ENCODE measurements around the gene FCER1G. TPM values are rescaled to one million over a fixed set of nuclear protein-coding genes. Genes with fewer than 3 reads are reported as not detected.
"Not testable (repeated sequence)": the region's sequence is repeated elsewhere in the genome, so short reads cannot be mapped to it uniquely, and the experiment has no call there.

Gene FCER1G
- total RNA-seq, 2 donors from 2014 or later = 16.8 to 77.8 TPM

DNA sequence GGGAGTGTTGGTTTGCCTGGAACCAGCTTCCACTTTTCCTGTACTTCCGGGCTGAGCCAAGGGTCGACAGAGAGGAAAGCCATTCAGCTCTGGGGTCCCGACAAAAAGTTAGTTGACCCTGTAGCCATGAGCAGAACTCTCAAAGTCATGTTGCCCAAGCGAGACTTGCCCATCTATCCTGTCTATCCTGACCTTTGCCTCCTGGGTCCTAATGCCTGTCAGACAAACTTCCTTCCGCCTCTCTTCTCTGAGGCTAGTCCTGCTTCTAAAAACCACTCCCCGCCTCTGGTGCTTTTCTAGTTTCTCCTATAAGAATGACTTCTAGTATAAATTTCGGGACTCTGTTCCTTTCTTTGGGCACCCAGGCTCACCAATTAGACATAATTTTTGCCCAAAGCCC lies 35.7 kb downstream of the FCER1G start:
- TF ChIP-seq, protein P1, sequence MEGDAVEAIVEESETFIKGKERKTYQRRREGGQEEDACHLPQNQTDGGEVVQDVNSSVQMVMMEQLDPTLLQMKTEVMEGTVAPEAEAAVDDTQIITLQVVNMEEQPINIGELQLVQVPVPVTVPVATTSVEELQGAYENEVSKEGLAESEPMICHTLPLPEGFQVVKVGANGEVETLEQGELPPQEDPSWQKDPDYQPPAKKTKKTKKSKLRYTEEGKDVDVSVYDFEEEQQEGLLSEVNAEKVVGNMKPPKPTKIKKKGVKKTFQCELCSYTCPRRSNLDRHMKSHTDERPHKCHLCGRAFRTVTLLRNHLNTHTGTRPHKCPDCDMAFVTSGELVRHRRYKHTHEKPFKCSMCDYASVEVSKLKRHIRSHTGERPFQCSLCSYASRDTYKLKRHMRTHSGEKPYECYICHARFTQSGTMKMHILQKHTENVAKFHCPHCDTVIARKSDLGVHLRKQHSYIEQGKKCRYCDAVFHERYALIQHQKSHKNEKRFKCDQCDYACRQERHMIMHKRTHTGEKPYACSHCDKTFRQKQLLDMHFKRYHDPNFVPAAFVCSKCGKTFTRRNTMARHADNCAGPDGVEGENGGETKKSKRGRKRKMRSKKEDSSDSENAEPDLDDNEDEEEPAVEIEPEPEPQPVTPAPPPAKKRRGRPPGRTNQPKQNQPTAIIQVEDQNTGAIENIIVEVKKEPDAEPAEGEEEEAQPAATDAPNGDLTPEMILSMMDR (IDR thresholded peaks at IDR 0.05) = no peak
- Histone ChIP-seq H3K36me3 (no peaks in the 10 kb centered on the region), H3K27ac (no peak overlapping the region), H3K27me3 (no peaks in the 10 kb centered on the region), H3K4me3 (no peak overlapping the region), H3K9me3 (no peaks in the 10 kb centered on the region), H3K4me1 (no peaks in the 10 kb centered on the region)
- DNase-seq (ENCODE audit: low spot score) = no peak

DNA sequence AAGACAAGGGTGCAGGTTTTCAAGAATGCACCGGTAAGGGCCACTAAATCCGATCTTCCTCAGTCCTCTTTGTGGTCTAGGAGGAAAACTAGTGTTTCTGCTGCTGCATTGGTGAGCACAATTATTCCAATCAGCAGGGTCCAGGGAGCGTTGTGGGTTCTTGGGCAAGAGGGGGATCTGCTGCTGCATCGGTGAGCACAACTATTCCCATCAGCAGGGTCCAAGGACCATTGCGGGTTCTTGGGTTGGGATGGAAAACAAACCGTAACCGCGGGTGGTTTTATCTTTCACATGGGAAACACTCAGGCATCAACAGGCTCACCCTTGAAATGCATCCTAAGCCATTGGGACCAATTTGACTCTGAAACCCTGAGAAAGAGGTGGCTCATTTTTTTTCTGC lies 36.5 kb downstream of the FCER1G start:
- H3K27ac ChIP-seq = no peak overlapping the region
- no peaks in the 10 kb centered on the region for H3K4me1 ChIP-seq
- peaks cover 0 to 3% of the 10 kb centered on the region in 2 donors for H3K9me3 ChIP-seq
- no peak for DNase-seq (ENCODE audit: low spot score)
- TF ChIP-seq, protein P1 (IDR thresholded peaks at IDR 0.05) = no peak
- no peaks in the 10 kb centered on the region for H3K27me3 ChIP-seq
- no peaks in the 10 kb centered on the region for H3K36me3 ChIP-seq
- H3K4me3 ChIP-seq = no peak overlapping the region

DNA sequence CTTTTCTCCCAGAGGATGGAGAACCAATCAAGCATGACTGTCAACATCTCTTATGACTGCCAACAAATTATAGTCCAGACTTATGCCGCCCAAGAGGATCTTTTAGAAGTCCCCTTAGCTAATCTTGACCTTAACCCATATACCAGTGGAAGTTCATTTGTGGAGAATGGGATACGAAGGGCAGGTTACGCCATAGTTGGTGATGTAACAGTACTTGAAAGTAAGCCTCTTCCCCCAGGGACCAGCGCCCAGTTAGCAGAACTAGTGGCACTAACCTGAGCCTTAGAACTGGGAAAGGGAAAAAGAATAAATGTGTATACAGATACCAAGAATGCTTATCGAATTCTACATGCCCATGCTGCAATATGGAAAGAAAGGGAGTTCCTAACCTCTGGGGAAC lies 40.2 kb downstream of the FCER1G start:
- not testable (repeated sequence) for H3K4me1 ChIP-seq; DNase-seq (ENCODE audit: low spot score); H3K27ac ChIP-seq; H3K27me3 ChIP-seq; H3K36me3 ChIP-seq; H3K4me3 ChIP-seq
- peaks cover 0 to 14% of the 10 kb centered on the region in 2 donors for H3K9me3 ChIP-seq

DNA sequence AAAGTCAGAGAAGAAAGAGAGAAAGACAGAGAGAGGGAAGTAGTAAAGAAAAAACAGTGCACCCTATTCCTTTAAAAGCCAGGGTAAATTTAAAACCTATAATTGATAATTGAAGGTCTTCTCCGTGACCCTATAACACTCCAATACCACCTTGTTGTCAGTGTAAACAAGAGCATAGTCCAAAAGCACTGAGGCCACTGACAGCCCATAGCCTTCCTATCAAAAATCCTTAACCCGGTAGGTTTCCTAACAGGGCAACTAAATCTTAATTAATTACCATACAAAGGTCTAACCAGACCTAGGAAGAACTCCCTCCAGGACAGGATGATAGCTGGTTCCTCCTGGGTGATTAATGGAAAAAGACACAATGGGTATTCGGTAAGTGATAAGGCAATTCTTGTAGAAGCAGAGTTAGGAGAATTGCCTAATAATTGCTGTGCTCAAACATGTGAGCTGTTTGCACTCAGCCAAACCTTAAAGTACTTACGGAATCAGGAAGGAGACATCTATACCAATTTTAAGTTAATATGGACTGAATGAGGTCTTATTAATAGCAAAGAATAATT lies 40.9 kb downstream of the FCER1G start:
- H3K4me1 ChIP-seq; H3K4me3 ChIP-seq; H3K36me3 ChIP-seq; H3K27me3 ChIP-seq; DNase-seq (ENCODE audit: low spot score); H3K27ac ChIP-seq: not testable (repeated sequence)
- H3K9me3 ChIP-seq = peaks cover 0 to 14% of the 10 kb centered on the region in 2 donors

DNA sequence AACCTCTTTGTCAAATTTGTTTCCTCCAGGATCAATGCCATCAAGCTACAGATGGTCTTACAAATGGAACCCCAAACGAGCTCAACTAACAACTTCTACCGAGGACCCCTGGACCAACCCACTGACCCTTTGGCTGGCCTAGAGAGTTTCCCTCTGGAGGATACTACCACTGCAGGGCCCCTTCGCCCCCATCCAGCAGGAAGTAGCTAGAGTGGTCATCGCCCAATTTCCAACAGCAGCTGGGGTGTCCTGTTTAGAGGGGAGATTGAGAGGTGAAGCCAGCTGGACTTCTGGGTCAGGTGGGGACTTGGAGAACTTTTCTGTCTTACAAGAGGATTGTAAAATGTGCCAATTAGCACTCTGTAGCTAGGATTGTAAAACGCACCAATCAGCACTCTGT lies 42.0 kb downstream of the FCER1G start:
- not testable (repeated sequence) for H3K4me3 ChIP-seq; H3K27ac ChIP-seq; H3K27me3 ChIP-seq; H3K4me1 ChIP-seq; DNase-seq (ENCODE audit: low spot score); H3K36me3 ChIP-seq
- H3K9me3 ChIP-seq = peaks cover 0 to 14% of the 10 kb centered on the region in 2 donors

DNA sequence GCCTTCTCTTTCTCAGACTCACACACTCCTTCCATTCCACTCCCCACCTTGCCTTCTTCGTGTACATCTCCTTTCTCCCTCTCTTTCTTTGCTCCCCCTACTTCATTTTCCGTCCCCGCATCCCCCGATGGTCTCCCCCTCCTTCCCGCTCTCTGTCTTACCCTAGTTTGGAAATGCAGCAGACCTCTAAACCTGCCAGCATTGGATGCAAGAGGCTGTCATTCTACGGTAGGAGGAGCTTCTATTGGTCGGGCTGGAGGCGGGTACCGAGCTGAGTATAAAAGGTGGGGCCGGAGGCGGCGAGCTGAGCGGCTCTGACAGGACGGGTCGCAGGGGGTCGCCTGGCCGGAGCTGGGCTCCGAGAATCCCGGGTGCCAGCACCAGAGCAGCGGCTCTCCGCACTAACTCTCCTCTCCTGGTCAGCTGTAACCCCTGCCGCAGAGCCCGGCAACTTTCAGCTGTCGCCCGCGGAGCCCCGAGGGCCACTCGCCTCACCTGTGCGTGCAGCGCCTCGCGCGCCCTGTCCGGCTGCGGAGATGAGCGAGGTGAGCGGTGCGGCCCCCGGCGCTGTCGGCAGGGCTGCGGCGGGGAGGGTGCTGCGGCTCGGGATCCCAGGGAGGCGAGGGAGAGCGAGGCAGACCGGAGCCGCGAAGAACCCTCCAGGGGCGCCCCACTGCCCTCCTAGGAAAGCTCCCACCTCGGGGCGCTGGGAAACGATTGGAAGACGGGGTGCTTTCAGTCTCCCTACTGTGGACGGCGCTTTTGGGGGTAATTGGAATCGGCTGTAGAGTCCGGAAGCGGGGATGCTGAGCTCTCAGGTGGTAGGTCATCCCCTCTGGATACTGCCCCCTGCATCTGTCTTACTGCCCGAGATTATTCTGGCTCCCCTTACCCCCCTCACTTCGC lies 43.6 kb downstream of the FCER1G start, which contains the start of gene PCP4L1:
TSS of gene PCP4L1 (plus strand) at position 307 of the 906 bp plus-strand sequence. CDS start at position 537, 230 bp downstream.
- Histone ChIP-seq H3K4me3 (peak within 1 kb of the TSS; percentile 32 to 51), H3K4me1 (peaks cover 0 to 9% of the 10 kb centered on the region in 2 donors), H3K36me3 (no peaks in the 10 kb centered on the region), H3K9me3 (peaks cover 0 to 14% of the 10 kb centered on the region in 2 donors), H3K27ac (no peak within 1 kb of the TSS), H3K27me3 (no peaks in the 10 kb centered on the region)
- no peak for DNase-seq (ENCODE audit: low spot score)
- TF ChIP-seq, protein P1 (IDR thresholded peaks at IDR 0.05) = no peak

DNA sequence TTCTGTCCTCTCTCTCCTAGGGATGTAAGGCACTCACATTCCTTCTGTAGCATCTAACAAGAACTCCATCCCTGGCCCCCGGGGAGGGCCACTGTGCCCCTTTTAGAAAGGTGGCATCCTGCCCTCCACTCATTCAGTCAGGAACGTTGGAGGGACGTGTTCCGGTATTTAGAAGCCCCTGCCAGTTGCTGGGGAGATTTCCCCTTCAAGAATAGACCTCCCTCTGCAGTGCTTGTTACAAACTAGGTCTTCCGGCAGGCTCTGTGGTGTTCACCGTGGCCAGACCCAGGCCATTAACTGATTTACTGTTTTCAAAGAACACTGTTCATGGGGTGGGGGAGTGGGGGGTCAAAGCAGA lies 44.2 kb downstream of the FCER1G start:
- TF ChIP-seq, protein P1 (IDR thresholded peaks at IDR 0.05) = no peak
- H3K36me3 ChIP-seq = no peaks in the 10 kb centered on the region
- H3K27me3 ChIP-seq = no peaks in the 10 kb centered on the region
- H3K4me3 ChIP-seq = no peak overlapping the region
- H3K9me3 ChIP-seq = peaks cover 0 to 14% of the 10 kb centered on the region in 2 donors
- DNase-seq (ENCODE audit: low spot score) = no peak
- no peak overlapping the region for H3K27ac ChIP-seq
- peaks cover 0 to 9% of the 10 kb centered on the region in 2 donors for H3K4me1 ChIP-seq

All from right atrium auricular region (tissue), 2 donors.